ENCODE results near the gene TMEM217. TPM values are rescaled to one million over a fixed set of nuclear protein-coding genes. Genes with fewer than 3 reads are reported as not detected.
A peak's percentile ranks its signal among the peaks of the same experiment; 100 is the strongest.

TMEM217 gene
- total and polyA plus RNA-seq, 2 of the 4 experiments (the other 2 are of a cell fraction), result 1.4 to 3.5 TPM

DNA sequence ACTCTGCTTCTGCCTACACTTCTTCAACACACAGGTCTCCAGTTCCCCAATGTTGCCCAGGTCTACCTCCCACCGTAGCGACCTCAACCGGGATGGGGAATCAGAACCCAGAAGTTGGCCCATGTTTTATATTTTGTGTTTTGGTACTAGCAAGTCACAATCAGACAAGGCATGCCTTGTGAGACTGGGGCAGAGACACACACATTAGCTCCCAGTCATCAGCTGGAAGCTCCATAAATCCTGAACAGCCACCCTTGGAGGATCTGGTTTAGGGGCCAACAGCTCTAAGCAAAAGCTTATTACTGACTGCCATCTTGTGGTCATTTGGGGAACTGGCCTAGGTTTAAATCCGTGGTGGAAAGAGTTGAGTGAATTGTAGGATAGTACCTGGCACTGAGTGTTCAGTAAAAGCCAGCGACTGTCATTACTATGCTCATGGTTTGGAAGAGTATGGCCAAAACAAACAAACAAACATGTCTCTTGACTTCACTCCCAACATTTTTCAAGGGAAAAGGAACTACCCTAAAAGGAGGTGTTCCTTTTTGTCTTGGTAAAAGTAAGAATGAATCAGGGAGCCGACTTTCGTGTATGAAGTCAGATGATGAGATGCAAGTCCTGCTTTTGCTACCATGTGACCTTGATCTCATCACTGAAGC lies 47.5 kb downstream of the TMEM217 start:
- H3K4me2 ChIP-seq (ENCODE audit: low read depth, low read length), result no peak overlapping the region
- no peak overlapping the region for H3K4me3 ChIP-seq (ENCODE audit: insufficient read depth, low read depth, low read length)
- H2BK15ac ChIP-seq (ENCODE audit: low read depth, low read length), result peak overlapping the region; percentile 17; the same call in 1 of the 3 replicates
- no peak overlapping the region for H3K9ac ChIP-seq (ENCODE audit: low read depth, low read length)
- no peak overlapping the region for H4K5ac ChIP-seq (ENCODE audit: low read depth, low read length)
- H2AK9ac ChIP-seq (replicated peaks; ENCODE audit: low read depth, low read length, poor library complexity), result peak overlapping the region; percentile 15
- H4K20me1 ChIP-seq (ENCODE audit: insufficient read depth, low read length), result 0 out of 2 replicates have a peak, but pooled peaks cover 4% of the 10 kb centered on the region
- CTCF ChIA-PET, result interaction anchor here (0.6 to 3.4 kb wide), 18 partner anchors 10 to 444 kb away, joined by 3 to 30 read pairs (median 4); partner anchors contain the start of gene C6orf89
- H3K23ac ChIP-seq (ENCODE audit: low read depth, low read length), result no peak overlapping the region
- intact Hi-C loops (cut with micrococcal nuclease) (loop anchor here (1.0 to 5.0 kb wide), 6 partner anchors 38 to 443 kb away; partner anchors contain the start of gene C6orf89), dilution Hi-C loops (cut with HindIII; ENCODE audit: low sequenced_read_pairs, unreplicated experiment) (no loop called here), in situ Hi-C loops (cut with MboI; ENCODE audit: low sequenced_read_pairs) (loop anchor here (5.0 to 10.0 kb wide), 3 partner anchors 188 to 443 kb away; partner anchors contain the start of gene C6orf89)
- H4K8ac ChIP-seq (ENCODE audit: low read depth in 2 of 2, low read length in 2 of 2), result peak overlapping the region in 1 of 2 experiments; percentile 60; a peak in 1 of 4 replicates
- H4K91ac ChIP-seq (ENCODE audit: insufficient read depth, low read depth, low read length), result 0 out of 2 replicates have a peak overlapping the region, but pooled peaks have one; percentile 7
- POLR2A ChIA-PET (ENCODE audit: unreplicated experiment), result interaction anchor here (0.6 kb wide), 1 partner anchor 189 kb away, joined by 3 read pairs; no protein-coding TSS in a partner anchor
- H2AFZ ChIP-seq (replicated peaks; ENCODE audit: low read length, poor library complexity), result peak overlapping the region; percentile 56
- H2BK5ac ChIP-seq (ENCODE audit: low read depth, low read length, poor library complexity, severe bottlenecking), result no peak overlapping the region
- H3K27me3 ChIP-seq (ENCODE audit: control insufficient read depth, insufficient read depth, low read length), result no peaks in the 10 kb centered on the region
- peak overlapping the region; percentile 69; the same call in 1 of the 2 replicates for H2AK5ac ChIP-seq (ENCODE audit: low read depth, low read length)
- H3K27ac ChIP-seq (ENCODE audit: insufficient read depth, low read length), result no peak overlapping the region
- no peak overlapping the region for H3K18ac ChIP-seq (ENCODE audit: low read depth, low read length)
- H3K79me1 ChIP-seq (ENCODE audit: low read depth in 1 of 2, low read length in 2 of 2), result no peaks in the 10 kb centered on the region
- peak overlapping the region; percentile 85 for H2BK20ac ChIP-seq (ENCODE audit: low read depth, low read length)
- TF ChIP-seq POLR2A (IDR thresholded peaks at IDR 0.05; ENCODE audit: low read depth, low read length), result peak; percentile 72
- no peak for TF ChIP-seq NFE2L2 (IDR thresholded peaks at IDR 0.05; ENCODE audit: low read depth, low read length)
- peak; percentile 98 for TF ChIP-seq SMC3 (IDR thresholded peaks at IDR 0.05; ENCODE audit: low read depth, low read length)
- TF ChIP-seq RAD21 (IDR thresholded peaks at IDR 0.05; ENCODE audit: low read length), result peak; percentile 99
- no peak for TF ChIP-seq MAZ (IDR thresholded peaks at IDR 0.05; ENCODE audit: borderline replicate concordance, low read depth, low read length)
- TF ChIP-seq, protein P1, sequence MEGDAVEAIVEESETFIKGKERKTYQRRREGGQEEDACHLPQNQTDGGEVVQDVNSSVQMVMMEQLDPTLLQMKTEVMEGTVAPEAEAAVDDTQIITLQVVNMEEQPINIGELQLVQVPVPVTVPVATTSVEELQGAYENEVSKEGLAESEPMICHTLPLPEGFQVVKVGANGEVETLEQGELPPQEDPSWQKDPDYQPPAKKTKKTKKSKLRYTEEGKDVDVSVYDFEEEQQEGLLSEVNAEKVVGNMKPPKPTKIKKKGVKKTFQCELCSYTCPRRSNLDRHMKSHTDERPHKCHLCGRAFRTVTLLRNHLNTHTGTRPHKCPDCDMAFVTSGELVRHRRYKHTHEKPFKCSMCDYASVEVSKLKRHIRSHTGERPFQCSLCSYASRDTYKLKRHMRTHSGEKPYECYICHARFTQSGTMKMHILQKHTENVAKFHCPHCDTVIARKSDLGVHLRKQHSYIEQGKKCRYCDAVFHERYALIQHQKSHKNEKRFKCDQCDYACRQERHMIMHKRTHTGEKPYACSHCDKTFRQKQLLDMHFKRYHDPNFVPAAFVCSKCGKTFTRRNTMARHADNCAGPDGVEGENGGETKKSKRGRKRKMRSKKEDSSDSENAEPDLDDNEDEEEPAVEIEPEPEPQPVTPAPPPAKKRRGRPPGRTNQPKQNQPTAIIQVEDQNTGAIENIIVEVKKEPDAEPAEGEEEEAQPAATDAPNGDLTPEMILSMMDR (conservative IDR thresholded peaks at IDR 0.05; ENCODE audit: low read depth, low read length), result peak; percentile 98
- H3K4me1 ChIP-seq (ENCODE audit: control insufficient read depth, insufficient read depth, low read length), result no peaks in the 10 kb centered on the region
- no peaks in the 10 kb centered on the region for H3K9me3 ChIP-seq (ENCODE audit: control insufficient read depth, insufficient read depth, low read length)
- H3K4ac ChIP-seq (ENCODE audit: low read depth, low read length), result peak overlapping the region; percentile 72
- H3K9me1 ChIP-seq (ENCODE audit: insufficient read depth, low read length), result no peaks in the 10 kb centered on the region
- peak overlapping the region; percentile 22; the same call in 1 of the 2 replicates for H2BK120ac ChIP-seq (ENCODE audit: low read depth, low read length)
- DNase-seq (peak; percentile 85), ATAC-seq (ENCODE audit: low read depth) (peak; percentile 89)
- no TSS peak for BruUV-seq (replicated peaks)
- 100% methylated on average over 1 of the region's 7 CpGs; no CpG with 5 or more reads in 1 of the 2 experiments for WGBS, 2 experiments (ENCODE audit: extremely low coverage in 2 of 2, insufficient read length in 1 of 2)
- no peak overlapping the region for H3K56ac ChIP-seq (ENCODE audit: extremely low read depth, insufficient read depth, low read length)
- H3K36me3 ChIP-seq (ENCODE audit: control insufficient read depth, insufficient read depth, low read length), result no peaks in the 10 kb centered on the region
- H3K14ac ChIP-seq (replicated peaks; ENCODE audit: low read depth, low read length), result no peak overlapping the region

Data from IMR-90 (cell line).